MM.1S (cell line): ENCODE measurements around the gene ROR2.

ENCODE experiments used
- CTCF ChIP-seq: fragments of 300-600 bp; sonication (generic); IDR thresholded peaks from 2 replicates; pipeline ENCODE4 v1.5.1; 2016; ENCODE audit warnings: antibody characterized with exemption, low read length, mixed read lengths
- EZH2 ChIP-seq: fragments of 300-600 bp; sonication (generic); optimal IDR thresholded peaks from 2 replicates; pipeline ENCODE3; 2017; ENCODE audit warnings: low read depth, mild to moderate bottlenecking, antibody characterized with exemption, low read length, mixed read lengths

- TF ChIP-seq EZH2: no peak
- TF ChIP-seq CTCF: no peak
Observed at GRCh38 chr9:91694081-91694870, 255.8 kb downstream of the ROR2 start.
